Pulmonary artery endothelial cell (primary cell): Measurements from ENCODE around the gene SLC38A1. TPM values are rescaled to one million over a fixed set of nuclear protein-coding genes. Genes with fewer than 3 reads are reported as not detected.

ENCODE experiments used
- DNase-seq: peaks from one replicate; pipeline ENCODE4 v3.0.0-alpha.2; 2011; ENCODE audit warnings: low read depth, low spot score
- total RNA-seq: library from RNA; depleted of rRNA; stranded (reverse); fragments of >200 nt; gene quantifications from 2 replicates; pipeline ENCODE4 v1.2.3, GENCODE V29; 2014

The SLC38A1 gene
- total RNA-seq, 1 donor from 2014 or later: 66.2 TPM

DNA sequence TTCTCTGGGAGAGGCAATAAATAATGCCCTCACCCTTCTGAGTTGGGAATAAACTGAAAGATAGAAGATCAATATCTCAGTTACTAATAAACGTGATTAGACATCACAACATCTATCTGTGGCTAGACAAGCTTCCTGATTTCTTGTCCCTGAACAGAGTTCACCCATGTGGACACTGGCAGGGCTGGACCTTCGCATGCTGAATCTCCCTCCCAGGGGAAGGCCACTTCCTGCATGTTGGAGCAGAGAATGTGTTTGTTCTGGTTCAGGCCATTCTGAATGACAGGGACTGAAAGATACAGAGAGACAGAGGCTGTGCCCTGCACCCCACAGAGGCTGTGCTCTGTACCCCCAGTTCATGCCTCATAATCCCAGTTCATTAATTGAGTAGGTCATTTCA is 132.6 kb downstream of the SLC38A1 start:
- DNase-seq: no peak

DNA sequence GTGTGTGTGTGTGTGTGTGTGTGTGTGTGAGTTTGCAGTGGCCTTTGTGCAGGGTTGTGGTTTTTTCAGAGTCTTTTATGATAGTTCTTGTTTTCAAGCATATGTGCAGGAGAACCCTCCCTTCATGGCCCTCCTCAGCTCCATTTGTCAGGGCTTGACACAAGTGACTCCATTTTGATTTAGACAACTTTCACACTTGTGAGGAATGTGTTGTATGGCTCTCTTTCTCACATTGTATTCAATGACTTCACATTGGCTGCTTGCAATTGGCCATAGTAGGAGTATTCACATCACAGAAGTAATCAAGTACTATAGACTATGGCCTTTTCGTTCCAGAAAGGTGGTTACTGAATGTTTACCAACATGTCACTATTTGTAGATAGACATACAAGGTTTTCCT is 133.1 kb downstream of the SLC38A1 start:
- DNase-seq: no peak

DNA sequence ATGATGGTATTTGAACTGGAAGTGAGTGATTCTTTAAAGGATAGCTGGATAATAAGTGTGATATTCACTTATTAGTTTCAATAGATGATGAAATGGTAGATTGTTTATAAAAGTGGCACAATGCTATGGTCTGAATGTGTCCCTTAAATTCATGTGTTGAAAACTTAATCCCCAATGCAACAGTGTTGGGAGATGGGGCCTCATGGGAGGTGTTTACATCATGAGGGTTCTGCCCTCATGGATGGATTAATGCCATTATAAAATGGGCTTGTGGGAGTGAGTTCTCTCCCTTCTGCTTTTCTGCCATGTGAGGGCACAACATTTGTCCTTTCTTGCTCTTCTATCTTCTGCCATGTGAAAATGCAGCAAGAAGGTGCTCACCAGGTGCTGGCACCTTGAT is 134.0 kb downstream of the SLC38A1 start:
- DNase-seq: no peak

DNA sequence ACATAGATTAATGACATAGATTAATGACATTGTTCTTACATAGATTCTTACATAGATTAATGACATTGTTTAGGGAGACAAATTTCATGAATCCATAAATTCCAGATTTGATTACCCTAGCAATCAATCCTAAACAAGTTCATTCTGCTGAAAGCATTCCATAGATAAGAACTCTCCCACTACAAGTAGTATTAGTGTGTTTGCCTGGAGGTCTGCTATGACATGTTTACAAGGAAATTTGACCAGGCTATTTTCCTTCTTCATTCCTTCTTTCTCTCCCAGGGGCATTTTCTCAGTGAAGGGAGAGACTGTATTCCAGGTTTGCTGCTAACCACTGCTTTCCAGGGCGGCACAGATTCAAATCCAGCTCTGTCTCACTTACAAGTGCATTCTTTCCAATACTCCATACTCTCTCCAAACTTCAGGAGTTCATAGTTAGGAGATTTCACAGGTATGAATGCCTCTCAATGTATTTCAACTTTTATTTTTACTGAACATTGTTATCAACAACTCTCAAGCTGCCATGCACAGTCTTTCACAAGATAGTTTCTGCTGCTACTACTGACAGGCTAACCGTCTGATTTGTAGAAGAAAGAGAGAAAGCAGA is 134.5 kb downstream of the SLC38A1 start:
- no peak for DNase-seq

DNA sequence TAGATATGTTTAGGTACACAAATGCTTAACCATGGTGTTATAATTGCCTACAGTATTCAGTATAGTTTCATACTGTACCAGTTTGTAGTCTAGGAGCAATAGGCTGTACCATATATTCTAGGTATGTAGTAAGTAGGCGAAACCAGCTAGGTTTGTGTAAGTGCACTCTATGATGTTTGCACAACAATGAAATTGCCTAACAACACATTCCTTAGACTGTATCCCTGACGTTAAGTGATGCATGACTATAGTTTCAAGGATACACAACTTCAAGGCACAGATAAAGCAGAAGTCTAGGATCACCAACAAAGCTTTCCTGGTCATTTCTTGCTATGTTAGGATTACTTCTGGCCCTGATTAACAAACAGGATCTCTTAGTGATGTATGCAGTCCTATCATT is 135.1 kb downstream of the SLC38A1 start:
- no peak for DNase-seq

Other genes with a start within 250 kb of the SLC38A1 start
- 423 and 674 TPM in 2 replicates for gene SLC38A2, start 103.7 kb upstream of the SLC38A1 start, total RNA-seq